HCT116 (cell line): ENCODE data around the gene GPI.

Experiments used
- CTCF ChIP-seq, 3 experiments: fragments of 200-600 bp in 1 of 3; sonication (generic) in 1 of 3; IDR thresholded peaks in 2 of 3; conservative IDR thresholded peaks in 1 of 3; 2 replicates each; pipeline ENCODE4 v1.5.1; 2012 to 2017; ENCODE audit warnings: low read depth in 2 of 3, low read length in 2 of 3, antibody characterized with exemption in 1 of 3, borderline replicate concordance in 1 of 3, control low read depth in 1 of 3, mild to moderate bottlenecking in 1 of 3, mixed read lengths in 1 of 3, mixed run types in 1 of 3, moderate library complexity in 1 of 3; ENCODE audit not compliant: insufficient read depth in 1 of 3
- POLR2AphosphoS5 ChIP-seq: IDR thresholded peaks from 2 replicates; pipeline ENCODE4 v1.6.1; 2011; ENCODE audit warnings: mild to moderate bottlenecking, low read depth, low read length, moderate library complexity
- RAD21 ChIP-seq: IDR thresholded peaks from 2 replicates; pipeline ENCODE4 v1.6.1; 2012; ENCODE audit warnings: low read depth, mild to moderate bottlenecking

- TF ChIP-seq CTCF (IDR thresholded peaks at IDR 0.05 in 2 of 3, conservative IDR thresholded peaks at IDR 0.05 in 1 of 3; ENCODE audit: borderline replicate concordance in 1 of 3, insufficient read depth in 1 of 3, low read depth in 2 of 3, low read length in 2 of 3) (no peak), RAD21 (no peak), POLR2AphosphoS5 (no peak)
These were observed 8.1 kb upstream of the GPI start for GRCh38 chr19:34356875-34357274.
